K562 (cell line): ENCODE measurements around the gene SERTAD2. TPM values are rescaled to one million over a fixed set of nuclear protein-coding genes. Genes with fewer than 3 reads are reported as not detected.

Source experiments
- ATAC-seq: fragments of 200-7000 bp; cut with Tn5 transposase; 3 replicates; pipeline ENCODE4 v1.9.1; 2020; ENCODE audit warnings: moderate library complexity
- BruUV-seq: library from RNA; stranded (reverse); fragments of 400-500 nt; replicated peaks from 2 replicates; lab custom pipeline; 2021; lab: Mats Ljungman, UMichigan
- CTCF ChIA-PET: fragments of 300-600 bp; formaldehyde crosslinking; extraction: SDS; loops from one replicate; lab custom pipeline; 2021; ENCODE audit warnings: low intra/inter-chr PET ratio; lab: Yijun Ruan, JAX
- POLR2A ChIA-PET: fragments of 300-600, 350-650 bp; sonication (Branson Sonifier 250); formaldehyde crosslinking; extraction: SDS; loops from one replicate; lab custom pipeline; 2021; ENCODE audit warnings: antibody characterized with exemption, inconsistent platforms; lab: Yijun Ruan, JAX
- DNase-seq, 4 experiments: peaks; one replicate each; pipeline versions ENCODE4 v3.0.0 to v3.0.0-alpha.2; 2011 to 2018; ENCODE audit warnings: low spot score in 3 of 4, mixed read lengths in 3 of 4; ENCODE audit errors: extremely low read depth in 1 of 4
- FAIRE-seq: peaks from 2 replicates; lab custom pipeline; 2011; peaks lifted over from hg19 to GRCh38; lab: Jason Lieb, UNC
- H2AFZ ChIP-seq: 2 replicates; pipeline ENCODE4 v1.6.0; 2011; ENCODE audit warnings: low read depth, low read length, control low read depth, inconsistent platforms
- H3K27ac ChIP-seq: fragments of 200-600 bp; 3 replicates; pipeline ENCODE4 v1.8.0; 2011; ENCODE audit warnings: low read depth, mild to moderate bottlenecking, control low read depth, inconsistent platforms, low read length, moderate library complexity, mixed read lengths; ENCODE audit errors: extremely low read depth
- H3K27me3 ChIP-seq, 2 experiments: fragments of 300-600 bp in 1 of 2; 2 replicates in 1 of 2; 3 replicates in 1 of 2; pipeline versions ENCODE4 v1.6.0 to v1.8.0; 2011; ENCODE audit warnings: inconsistent platforms in 2 of 2, low read length in 2 of 2, mild to moderate bottlenecking in 1 of 2, mixed read lengths in 1 of 2, moderate library complexity in 1 of 2; ENCODE audit not compliant: control insufficient read depth in 2 of 2, insufficient read depth in 2 of 2
- H3K36me3 ChIP-seq: fragments of 300-600 bp; 3 replicates; pipeline ENCODE4 v1.8.0; 2011; ENCODE audit warnings: mild to moderate bottlenecking, low read length, inconsistent platforms; ENCODE audit not compliant: control insufficient read depth, insufficient read depth
- H3K4me1 ChIP-seq, 2 experiments: fragments of 200-600 bp in 1 of 2; replicated peaks in 1 of 2; 2 replicates in 1 of 2; 3 replicates in 1 of 2; pipeline versions ENCODE4 v1.5.1 to v1.8.0; 2011; ENCODE audit warnings: inconsistent platforms in 2 of 2, low read length in 2 of 2, mild to moderate bottlenecking in 1 of 2, mixed read lengths in 1 of 2, moderate library complexity in 1 of 2; ENCODE audit not compliant: control insufficient read depth in 2 of 2, insufficient read depth in 2 of 2
- H3K4me2 ChIP-seq: 2 replicates; pipeline ENCODE4 v1.6.1; 2011; ENCODE audit warnings: low read length, control low read depth, inconsistent platforms, mixed read lengths; ENCODE audit not compliant: insufficient read depth
- H3K4me3 ChIP-seq: fragments of 200-600 bp; sonication (generic), shearing (Covaris generic); 2 replicates; pipeline ENCODE4 v1.5.1; 2016; ENCODE audit warnings: control low read depth, inconsistent platforms
- H3K79me2 ChIP-seq: fragments of 200-600 bp; 3 replicates; pipeline ENCODE4 v1.8.0; 2011; ENCODE audit warnings: low read length, inconsistent platforms; ENCODE audit not compliant: control insufficient read depth, insufficient read depth
- H3K9ac ChIP-seq, 2 experiments: 2 replicates each; pipeline versions ENCODE4 v1.6.0 to v1.6.1; 2011; ENCODE audit warnings: low read depth in 2 of 2, low read length in 2 of 2, control low read depth in 1 of 2, inconsistent platforms in 1 of 2, mild to moderate bottlenecking in 1 of 2, mixed read lengths in 1 of 2; ENCODE audit not compliant: insufficient read depth in 1 of 2
- H3K9me1 ChIP-seq: one replicate; pipeline ENCODE4 v1.6.0; 2011; ENCODE audit warnings: inconsistent platforms, mild to moderate bottlenecking, low read length, moderate library complexity; ENCODE audit not compliant: control insufficient read depth, insufficient read depth
- H3K9me3 ChIP-seq: replicated peaks from 2 replicates; pipeline ENCODE4 v1.5.1; 2011; ENCODE audit warnings: low read depth, low read length, inconsistent platforms; ENCODE audit not compliant: control insufficient read depth, insufficient read depth
- H4K20me1 ChIP-seq: replicated peaks from 2 replicates; pipeline ENCODE4 v1.6.1; 2011; ENCODE audit warnings: low read length, inconsistent platforms, mixed read lengths; ENCODE audit not compliant: control insufficient read depth, insufficient read depth
- BRCA1 ChIP-seq, 2 experiments: fragments of 450-650 bp in 1 of 2; sonication (generic) in 1 of 2; formaldehyde crosslinking in 1 of 2; IDR thresholded peaks; 2 replicates each; pipeline versions ENCODE4 v1.5.0 to v1.6.1; 2017 to 2020; ENCODE audit warnings: mild to moderate bottlenecking in 1 of 2, missing genetic modification reagents in 1 of 2
- CBFB ChIP-seq: sonication (generic); formaldehyde crosslinking; IDR thresholded peaks from 2 replicates; pipeline ENCODE4 v1.4.0; 2020; ENCODE audit warnings: mild to moderate bottlenecking, missing genetic modification reagents
- FOS ChIP-seq: IDR thresholded peaks from 3 replicates; pipeline ENCODE4 v1.6.1; 2011; ENCODE audit not compliant: insufficient read length; ENCODE audit errors: extremely low read depth
- HCFC1 ChIP-seq: IDR thresholded peaks from 2 replicates; pipeline ENCODE4 v1.6.1; 2012; ENCODE audit warnings: low read depth, low read length, improper control_type of control experiment
- HSF4 ChIP-seq: fragments of 250-450 bp; sonication (Bioruptor Pico); IDR thresholded peaks from 2 replicates; pipeline ENCODE4 v2.1.2; 2022; ENCODE audit warnings: mild to moderate bottlenecking, moderate library complexity, borderline replicate concordance
- ILK ChIP-seq: fragments of 450-650 bp; IDR thresholded peaks from 2 replicates; pipeline ENCODE4 v1.6.1; 2016; ENCODE audit warnings: missing genetic modification characterization, low read depth, mild to moderate bottlenecking, missing compliant biosample characterization, moderate library complexity, borderline replicate concordance
- JUND ChIP-seq, 2 experiments: IDR thresholded peaks; 2 replicates in 1 of 2; 3 replicates in 1 of 2; pipeline ENCODE4 v1.6.1; 2011; ENCODE audit warnings: borderline replicate concordance in 2 of 2, low read depth in 2 of 2, low read length in 2 of 2, improper control_type of control experiment in 1 of 2, missing biosample characterization in 1 of 2, missing genetic modification characterization in 1 of 2, missing genetic modification reagents in 1 of 2
- KDM2B ChIP-seq: fragments of 250-450 bp; sonication (Bioruptor Pico); IDR thresholded peaks from 2 replicates; pipeline ENCODE4 v1.8.0; 2021; ENCODE audit warnings: mild to moderate bottlenecking, moderate library complexity
- KDM5B ChIP-seq: fragments of 200-600 bp; sonication (generic); IDR thresholded peaks from 2 replicates; pipeline ENCODE4 v1.6.1; 2012; ENCODE audit warnings: low read depth, mild to moderate bottlenecking, moderate library complexity, low read length, control low read depth, inconsistent platforms; ENCODE audit not compliant: insufficient replicate concordance
- MTA1 ChIP-seq: fragments of 450-650 bp; IDR thresholded peaks from 2 replicates; pipeline ENCODE4 v1.6.1; 2017; ENCODE audit warnings: borderline replicate concordance
- MTA3 ChIP-seq: fragments of 450-650 bp; formaldehyde crosslinking; IDR thresholded peaks from 2 replicates; pipeline ENCODE4 v1.6.1; 2017; ENCODE audit warnings: mild to moderate bottlenecking, borderline replicate concordance
- MYBL2 ChIP-seq, 2 experiments: fragments of 450-650 bp in 1 of 2; sonication (generic) in 1 of 2; formaldehyde crosslinking in 1 of 2; IDR thresholded peaks; 2 replicates each; pipeline versions ENCODE4 v1.6.1 to v1.8.1; 2017 to 2022; ENCODE audit warnings: borderline replicate concordance in 1 of 2, inconsistent platforms in 1 of 2, low read depth in 1 of 2, mild to moderate bottlenecking in 1 of 2, missing genetic modification reagents in 1 of 2, moderate library complexity in 1 of 2
- NCOA2 ChIP-seq, 2 experiments: fragments of 450-650 bp; IDR thresholded peaks; 2 replicates each; pipeline ENCODE4 v1.6.1; 2018; ENCODE audit warnings: mild to moderate bottlenecking in 2 of 2, moderate library complexity in 1 of 2; ENCODE audit not compliant: partially characterized antibody in 2 of 2
- ZNF232 ChIP-seq: sonication (generic); formaldehyde crosslinking; IDR thresholded peaks from 2 replicates; pipeline ENCODE4 v1.8.0; 2022; ENCODE audit warnings: mild to moderate bottlenecking, missing genetic modification reagents
- ZNF408 ChIP-seq: fragments of 250-450 bp; sonication (Bioruptor Pico); IDR thresholded peaks from 2 replicates; pipeline ENCODE4 v1.4.0; 2020; ENCODE audit warnings: low read depth, mild to moderate bottlenecking, moderate library complexity
- ZNF436 ChIP-seq: fragments of 250-450, 450-650 bp; sonication (Bioruptor Pico); formaldehyde crosslinking; IDR thresholded peaks from 2 replicates; pipeline ENCODE4 v1.7.0; 2020; ENCODE audit warnings: mild to moderate bottlenecking
- ZNF830 ChIP-seq: fragments of 250-450 bp; sonication (Bioruptor Pico); IDR thresholded peaks from 2 replicates; pipeline ENCODE4 v1.5.0; 2021; ENCODE audit warnings: mild to moderate bottlenecking
- WGBS: fragments of 100-300 bp; shearing (Covaris generic); methylation state at CpG from one replicate; pipeline ENCODE4 v1.1.6; 2016; ENCODE audit warnings: low coverage, mixed read lengths; ENCODE audit not compliant: insufficient coverage; ENCODE audit errors: missing lambda C conversion rate; 5-methylcytosine and 5-hydroxymethylcytosine counted together
- in situ Hi-C: fragments of 300-500 bp; cut with MboI; formaldehyde crosslinking; loops from 4 replicates; pipeline ENCODE4 v1.15.0; 2018; ENCODE audit warnings: inconsistent platforms, mixed read lengths
- intact Hi-C: fragments of 100-400 bp; cut with micrococcal nuclease; formaldehyde crosslinking; loops from 2 replicates; pipeline ENCODE4 v1.14.2; 2022
- polyA plus RNA-seq, 8 experiments: library from polyadenylated mRNA; depleted of rRNA in 4 of 8; stranded (reverse) in 5 of 8; unstranded in 3 of 8; fragments of >200 nt; fragmentation: Nextera tagmentation in 2 of 8; fragmentation: Illumina TruSeq in 1 of 8; extraction: Ambion mirVana in 2 of 8; extraction: Trizol in 1 of 8; gene quantifications; 2 replicates each; pipeline versions ENCODE4 v1.2.1 to v1.2.3, GENCODE V29; 2011 to 2014; ENCODE audit warnings: inconsistent platforms in 1 of 8, missing spikeins in 1 of 8
- total RNA-seq, 7 experiments: library from RNA; depleted of rRNA in 6 of 7; stranded (reverse); fragments of >200 nt in 6 of 7; fragmentation: Illumina TruSeq in 2 of 7; extraction: Trizol in 2 of 7; gene quantifications; 2 replicates each; pipeline versions ENCODE4 v1.2.1 to v1.2.3, GENCODE V29; 2011 to 2021; ENCODE audit warnings: low replicate concordance in 1 of 7
- TF ChIP-seq, protein P1 (sequence below): sonication (generic); formaldehyde crosslinking; IDR thresholded peaks from 2 replicates; pipeline ENCODE4 v1.8.0; 2022; ENCODE audit warnings: mild to moderate bottlenecking, missing genetic modification reagents

Gene SERTAD2
- total and polyA plus RNA-seq, 9 of the 15 experiments (the other 6 are each of a cell fraction or from before 2014, with no cell fraction given): 3.0 to 12.5 (median 6.1) TPM

DNA sequence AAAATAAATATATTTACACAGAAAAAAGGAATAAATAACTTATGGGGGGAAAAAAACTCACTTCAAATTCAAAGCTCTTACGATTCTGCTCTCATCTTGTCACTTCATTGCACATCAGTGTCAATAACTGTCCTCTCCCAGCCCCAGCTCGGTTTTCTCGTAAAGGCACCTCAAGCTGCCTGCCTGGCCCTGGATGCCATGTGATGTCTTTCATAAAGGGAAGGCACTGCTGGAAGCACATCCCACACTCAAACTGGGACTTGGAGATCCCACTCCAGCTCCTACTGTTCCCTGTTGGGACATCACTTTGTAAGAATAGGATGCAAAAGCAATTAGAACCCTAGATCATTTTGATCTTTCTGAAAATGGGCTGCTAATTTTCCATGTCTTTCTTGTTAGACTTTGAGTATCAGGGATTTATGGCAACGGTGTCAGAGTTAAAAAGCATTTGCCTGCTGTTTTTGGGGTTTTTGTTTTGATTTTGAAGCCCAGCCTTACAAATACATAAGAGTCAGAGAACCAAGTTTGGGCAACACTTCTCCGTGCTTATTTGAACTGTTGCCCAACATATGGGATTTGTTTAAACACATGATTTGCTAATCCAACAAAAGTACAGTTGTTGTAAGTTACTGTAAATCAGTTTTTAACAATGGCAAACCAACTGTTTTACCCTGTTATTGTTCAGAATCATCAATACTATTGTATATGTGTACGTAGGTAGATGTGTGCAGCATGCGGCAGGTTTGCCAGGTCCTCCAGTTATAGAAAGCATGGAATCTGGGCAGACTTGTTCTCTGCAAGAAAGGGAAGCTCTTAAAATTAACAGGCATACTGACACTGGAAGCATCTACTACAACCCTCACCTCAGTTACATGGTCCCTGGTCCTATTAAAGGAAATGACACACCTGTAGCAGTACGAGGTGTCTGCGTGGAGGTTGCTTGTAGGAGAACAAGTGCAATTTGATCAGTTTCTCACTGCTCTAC is 20.6 kb downstream of the SERTAD2 start:
- POLR2A ChIA-PET: interaction anchor here (0.9 to 3.6 kb wide), 6 partner anchors 8 to 247 kb away, joined by 3 to 19 read pairs (median 4); no protein-coding TSS in a partner anchor
- in situ Hi-C loops: no loop called here
- CTCF ChIA-PET: no interaction called here
- TF ChIP-seq ZNF436 (CRISPR knock-in tag) (no peak), FOS (no peak), MTA3 (no peak), KDM5B (no peak), MTA1 (no peak), BRCA1 (IDR thresholded peaks at IDR 0.05) (no peak), BRCA1 (CRISPR knock-in tag; IDR thresholded peaks at IDR 0.05) (no peak), ZNF232 (no peak), MYBL2 (IDR thresholded peaks at IDR 0.05; ENCODE audit: low read depth) (no peak), MYBL2 (CRISPR knock-in tag; IDR thresholded peaks at IDR 0.05; ENCODE audit: borderline replicate concordance) (no peak), NCOA2 (IDR thresholded peaks at IDR 0.05; ENCODE audit: partially characterized antibody in 2 of 2) (no peak), ZNF408 (no peak), KDM2B (CRISPR knock-in tag) (no peak), CBFB (CRISPR knock-in tag) (no peak), JUND (IDR thresholded peaks at IDR 0.05; ENCODE audit: borderline replicate concordance, low read depth, low read length) (no peak), JUND (tag; IDR thresholded peaks at IDR 0.05; ENCODE audit: borderline replicate concordance, low read depth, low read length) (no peak), ILK (tag) (no peak), HSF4 (no peak), HCFC1 (no peak), ZNF830 (CRISPR knock-in tag) (no peak)
- TF ChIP-seq, protein P1, sequence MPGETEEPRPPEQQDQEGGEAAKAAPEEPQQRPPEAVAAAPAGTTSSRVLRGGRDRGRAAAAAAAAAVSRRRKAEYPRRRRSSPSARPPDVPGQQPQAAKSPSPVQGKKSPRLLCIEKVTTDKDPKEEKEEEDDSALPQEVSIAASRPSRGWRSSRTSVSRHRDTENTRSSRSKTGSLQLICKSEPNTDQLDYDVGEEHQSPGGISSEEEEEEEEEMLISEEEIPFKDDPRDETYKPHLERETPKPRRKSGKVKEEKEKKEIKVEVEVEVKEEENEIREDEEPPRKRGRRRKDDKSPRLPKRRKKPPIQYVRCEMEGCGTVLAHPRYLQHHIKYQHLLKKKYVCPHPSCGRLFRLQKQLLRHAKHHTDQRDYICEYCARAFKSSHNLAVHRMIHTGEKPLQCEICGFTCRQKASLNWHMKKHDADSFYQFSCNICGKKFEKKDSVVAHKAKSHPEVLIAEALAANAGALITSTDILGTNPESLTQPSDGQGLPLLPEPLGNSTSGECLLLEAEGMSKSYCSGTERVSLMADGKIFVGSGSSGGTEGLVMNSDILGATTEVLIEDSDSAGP (CRISPR knock-in tag): no peak

More for the DNA sequence above, 20.6 kb downstream of the SERTAD2 start:
- DNase-seq: no peak
- Histone ChIP-seq H3K27me3 (no peaks in the 10 kb centered on the region), H3K4me3 (no peak overlapping the region), H3K36me3 (peaks cover 71% of the 10 kb centered on the region), H3K9me3 (no peaks in the 10 kb centered on the region), H3K79me2 (peaks cover 50% of the 10 kb centered on the region), H4K20me1 (no peaks in the 10 kb centered on the region), H3K4me2 (no peak overlapping the region), H3K9ac (no peak overlapping the region), H3K4me1 (peaks cover 5 to 12% of the 10 kb centered on the region in 2 experiments), H3K9me1 (no peaks in the 10 kb centered on the region), H2AFZ (no peak overlapping the region), H3K27ac (no peak overlapping the region)
- intact Hi-C loops: no loop called here
- WGBS: 95% methylated on average over 9 of the region's 9 CpGs
- BruUV-seq: TSS peak; percentile 21
- no peak for ATAC-seq
- no peak for FAIRE-seq
